HepG2 (cell line): ENCODE results near the gene RNF113A. TPM values are rescaled to one million over a fixed set of nuclear protein-coding genes. Genes with fewer than 3 reads are reported as not detected.

Experiments used
- GLI4 ChIP-seq: sonication (generic); formaldehyde crosslinking; IDR thresholded peaks from 2 replicates; pipeline ENCODE4 v1.5.1; 2020; ENCODE audit warnings: missing genetic modification reagents, mild to moderate bottlenecking, moderate library complexity, borderline replicate concordance
- NFYC ChIP-seq: IDR thresholded peaks from 2 replicates; pipeline ENCODE4 v1.6.1; 2016; ENCODE audit warnings: missing genetic modification reagents, missing compliant biosample characterization
- PCBP2 ChIP-seq: fragments of 200-400 bp; formaldehyde crosslinking; optimal IDR thresholded peaks from 2 replicates; pipeline ENCODE3; 2018; ENCODE audit warnings: low read length, low read depth; ENCODE audit not compliant: poor library complexity, severe bottlenecking
- PTBP1 ChIP-seq: fragments of 200-400 bp; formaldehyde crosslinking; IDR thresholded peaks from 2 replicates; pipeline ENCODE4 v1.6.1; 2018; ENCODE audit warnings: low read length, low read depth; ENCODE audit not compliant: poor library complexity, severe bottlenecking
- SRF ChIP-seq: IDR thresholded peaks from 2 replicates; pipeline ENCODE4 v1.6.1; 2011; ENCODE audit warnings: mild to moderate bottlenecking, low read depth, low read length, moderate library complexity
- ZNF207 ChIP-seq: fragments of 450-650 bp; IDR thresholded peaks from 2 replicates; pipeline ENCODE4 v1.6.1; 2016; ENCODE audit warnings: antibody characterized with exemption, borderline replicate concordance
- ZNF652 ChIP-seq: IDR thresholded peaks from 2 replicates; pipeline ENCODE4 v1.6.1; 2016; ENCODE audit warnings: low read depth, borderline replicate concordance
- ZNF878 ChIP-seq: sonication (generic); formaldehyde crosslinking; IDR thresholded peaks from 2 replicates; pipeline ENCODE4 v1.8.1; 2023; ENCODE audit warnings: mild to moderate bottlenecking, missing genetic modification reagents, moderate library complexity
- polyA plus RNA-seq, 8 experiments: library from polyadenylated mRNA; depleted of rRNA in 3 of 8; stranded (reverse) in 7 of 8; unstranded in 1 of 8; fragments of >200 nt; fragmentation: Illumina TruSeq in 4 of 8; extraction: Trizol in 4 of 8; gene quantifications; 2 replicates each; pipeline versions ENCODE4 v1.2.1 to v1.2.3, GENCODE V29; 2011 to 2016; ENCODE audit warnings: low read depth in 4 of 8, missing spikeins in 1 of 8, mixed read lengths in 1 of 8; ENCODE audit not compliant: insufficient read depth in 1 of 8
- total RNA-seq, 5 experiments: library from RNA; depleted of rRNA; stranded (reverse); fragments of >200 nt; fragmentation: Illumina TruSeq; extraction: Trizol; gene quantifications; 2 replicates each; pipeline ENCODE4 v1.2.3, GENCODE V29; 2016; ENCODE audit warnings: low read depth in 1 of 5
- TF ChIP-seq, protein P1 (sequence below): sonication (generic); formaldehyde crosslinking; IDR thresholded peaks from 2 replicates; pipeline ENCODE4 v1.8.1; 2023; ENCODE audit warnings: missing genetic modification reagents, inconsistent platforms, borderline replicate concordance
- TF ChIP-seq, protein P2 (sequence below): sonication (generic); formaldehyde crosslinking; IDR thresholded peaks from 2 replicates; pipeline ENCODE4 v1.4.0; 2020; ENCODE audit warnings: mild to moderate bottlenecking, missing genetic modification reagents, borderline replicate concordance
- TF ChIP-seq, protein P3 (sequence below): sonication (generic); formaldehyde crosslinking; IDR thresholded peaks from 2 replicates; pipeline ENCODE4 v1.4.0; 2020; ENCODE audit warnings: mild to moderate bottlenecking, missing genetic modification reagents
- TF ChIP-seq, protein P4 (sequence below): sonication (generic); formaldehyde crosslinking; IDR thresholded peaks from one replicate; pipeline ENCODE4 v1.5.1; 2020; ENCODE audit warnings: mild to moderate bottlenecking, missing genetic modification reagents; ENCODE audit errors: not compliant biosample characterization

RNF113A gene
- total and polyA plus RNA-seq, 2 of the 13 experiments (the other 11 are each of a cell fraction or from before 2014, with no cell fraction given) = 14.0 to 15.4 TPM

DNA sequence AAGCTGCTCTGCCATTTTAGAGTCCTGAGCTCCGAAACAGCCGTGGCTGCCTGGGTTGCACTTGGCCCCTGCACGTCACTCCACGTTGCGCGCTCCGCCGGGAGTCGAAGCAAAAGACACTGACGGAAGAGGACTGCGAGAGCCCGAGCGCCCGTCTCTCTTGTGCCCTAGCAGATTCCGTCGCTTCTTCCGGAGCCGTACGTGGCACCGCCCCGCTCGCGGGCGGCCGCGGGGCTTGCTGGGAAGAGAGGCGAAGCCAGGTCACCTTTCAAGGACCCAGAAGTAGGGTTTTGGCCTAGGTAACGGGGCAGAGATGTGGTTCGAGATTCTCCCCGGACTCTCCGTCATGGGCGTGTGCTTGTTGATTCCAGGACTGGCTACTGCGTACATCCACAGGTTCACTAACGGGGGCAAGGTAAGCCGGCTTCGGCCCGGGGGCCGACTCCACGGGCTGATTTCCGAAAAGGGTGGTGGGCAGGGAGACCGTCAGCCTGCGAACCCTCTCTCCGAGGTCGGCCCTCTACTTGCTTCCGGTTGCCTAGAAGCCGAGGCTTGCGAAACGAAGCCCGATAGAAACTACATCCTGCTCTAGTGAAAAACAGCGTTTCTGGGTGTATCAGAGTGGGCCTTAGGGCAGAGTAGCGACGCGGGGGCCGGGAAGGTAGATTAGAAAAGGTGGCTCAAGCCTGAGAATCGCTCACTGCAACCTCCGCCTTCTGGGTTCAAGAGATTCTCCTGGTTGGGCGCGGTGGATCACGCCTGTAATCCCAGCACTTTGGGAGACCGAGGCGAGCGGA is at the start of gene RNF113A, which contains the start of gene NDUFA1 (continued):
- no peak for TF ChIP-seq PTBP1
- no peak for TF ChIP-seq PCBP2
- TF ChIP-seq SRF = no peak
- no peak for TF ChIP-seq ZNF652 (CRISPR knock-in tag)
- TF ChIP-seq ZNF207 = no peak
- TF ChIP-seq, protein P1, sequence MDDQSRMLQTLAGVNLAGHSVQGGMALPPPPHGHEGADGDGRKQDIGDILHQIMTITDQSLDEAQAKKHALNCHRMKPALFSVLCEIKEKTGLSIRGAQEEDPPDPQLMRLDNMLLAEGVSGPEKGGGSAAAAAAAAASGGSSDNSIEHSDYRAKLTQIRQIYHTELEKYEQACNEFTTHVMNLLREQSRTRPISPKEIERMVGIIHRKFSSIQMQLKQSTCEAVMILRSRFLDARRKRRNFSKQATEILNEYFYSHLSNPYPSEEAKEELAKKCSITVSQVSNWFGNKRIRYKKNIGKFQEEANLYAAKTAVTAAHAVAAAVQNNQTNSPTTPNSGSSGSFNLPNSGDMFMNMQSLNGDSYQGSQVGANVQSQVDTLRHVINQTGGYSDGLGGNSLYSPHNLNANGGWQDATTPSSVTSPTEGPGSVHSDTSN (CRISPR knock-in tag) = 0 out of 2 replicates have a peak, but pooled peaks have one; percentile 45
- TF ChIP-seq NFYC (CRISPR knock-in tag) = peak; percentile 27; the same call in 1 of the 2 replicates
- TF ChIP-seq, protein P2, sequence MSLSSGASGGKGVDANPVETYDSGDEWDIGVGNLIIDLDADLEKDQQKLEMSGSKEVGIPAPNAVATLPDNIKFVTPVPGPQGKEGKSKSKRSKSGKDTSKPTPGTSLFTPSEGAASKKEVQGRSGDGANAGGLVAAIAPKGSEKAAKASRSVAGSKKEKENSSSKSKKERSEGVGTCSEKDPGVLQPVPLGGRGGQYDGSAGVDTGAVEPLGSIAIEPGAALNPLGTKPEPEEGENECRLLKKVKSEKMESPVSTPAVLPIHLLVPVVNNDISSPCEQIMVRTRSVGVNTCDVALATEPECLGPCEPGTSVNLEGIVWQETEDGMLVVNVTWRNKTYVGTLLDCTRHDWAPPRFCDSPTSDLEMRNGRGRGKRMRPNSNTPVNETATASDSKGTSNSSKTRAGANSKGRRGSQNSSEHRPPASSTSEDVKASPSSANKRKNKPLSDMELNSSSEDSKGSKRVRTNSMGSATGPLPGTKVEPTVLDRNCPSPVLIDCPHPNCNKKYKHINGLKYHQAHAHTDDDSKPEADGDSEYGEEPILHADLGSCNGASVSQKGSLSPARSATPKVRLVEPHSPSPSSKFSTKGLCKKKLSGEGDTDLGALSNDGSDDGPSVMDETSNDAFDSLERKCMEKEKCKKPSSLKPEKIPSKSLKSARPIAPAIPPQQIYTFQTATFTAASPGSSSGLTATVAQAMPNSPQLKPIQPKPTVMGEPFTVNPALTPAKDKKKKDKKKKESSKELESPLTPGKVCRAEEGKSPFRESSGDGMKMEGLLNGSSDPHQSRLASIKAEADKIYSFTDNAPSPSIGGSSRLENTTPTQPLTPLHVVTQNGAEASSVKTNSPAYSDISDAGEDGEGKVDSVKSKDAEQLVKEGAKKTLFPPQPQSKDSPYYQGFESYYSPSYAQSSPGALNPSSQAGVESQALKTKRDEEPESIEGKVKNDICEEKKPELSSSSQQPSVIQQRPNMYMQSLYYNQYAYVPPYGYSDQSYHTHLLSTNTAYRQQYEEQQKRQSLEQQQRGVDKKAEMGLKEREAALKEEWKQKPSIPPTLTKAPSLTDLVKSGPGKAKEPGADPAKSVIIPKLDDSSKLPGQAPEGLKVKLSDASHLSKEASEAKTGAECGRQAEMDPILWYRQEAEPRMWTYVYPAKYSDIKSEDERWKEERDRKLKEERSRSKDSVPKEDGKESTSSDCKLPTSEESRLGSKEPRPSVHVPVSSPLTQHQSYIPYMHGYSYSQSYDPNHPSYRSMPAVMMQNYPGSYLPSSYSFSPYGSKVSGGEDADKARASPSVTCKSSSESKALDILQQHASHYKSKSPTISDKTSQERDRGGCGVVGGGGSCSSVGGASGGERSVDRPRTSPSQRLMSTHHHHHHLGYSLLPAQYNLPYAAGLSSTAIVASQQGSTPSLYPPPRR = no peak; the same call in 1 of the 2 replicates
- no peak for TF ChIP-seq ZNF878
- TF ChIP-seq, protein P3, sequence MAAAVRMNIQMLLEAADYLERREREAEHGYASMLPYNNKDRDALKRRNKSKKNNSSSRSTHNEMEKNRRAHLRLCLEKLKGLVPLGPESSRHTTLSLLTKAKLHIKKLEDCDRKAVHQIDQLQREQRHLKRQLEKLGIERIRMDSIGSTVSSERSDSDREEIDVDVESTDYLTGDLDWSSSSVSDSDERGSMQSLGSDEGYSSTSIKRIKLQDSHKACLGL (CRISPR knock-in tag) = no peak
- TF ChIP-seq GLI4 (CRISPR knock-in tag) = no peak
- TF ChIP-seq, protein P4, sequence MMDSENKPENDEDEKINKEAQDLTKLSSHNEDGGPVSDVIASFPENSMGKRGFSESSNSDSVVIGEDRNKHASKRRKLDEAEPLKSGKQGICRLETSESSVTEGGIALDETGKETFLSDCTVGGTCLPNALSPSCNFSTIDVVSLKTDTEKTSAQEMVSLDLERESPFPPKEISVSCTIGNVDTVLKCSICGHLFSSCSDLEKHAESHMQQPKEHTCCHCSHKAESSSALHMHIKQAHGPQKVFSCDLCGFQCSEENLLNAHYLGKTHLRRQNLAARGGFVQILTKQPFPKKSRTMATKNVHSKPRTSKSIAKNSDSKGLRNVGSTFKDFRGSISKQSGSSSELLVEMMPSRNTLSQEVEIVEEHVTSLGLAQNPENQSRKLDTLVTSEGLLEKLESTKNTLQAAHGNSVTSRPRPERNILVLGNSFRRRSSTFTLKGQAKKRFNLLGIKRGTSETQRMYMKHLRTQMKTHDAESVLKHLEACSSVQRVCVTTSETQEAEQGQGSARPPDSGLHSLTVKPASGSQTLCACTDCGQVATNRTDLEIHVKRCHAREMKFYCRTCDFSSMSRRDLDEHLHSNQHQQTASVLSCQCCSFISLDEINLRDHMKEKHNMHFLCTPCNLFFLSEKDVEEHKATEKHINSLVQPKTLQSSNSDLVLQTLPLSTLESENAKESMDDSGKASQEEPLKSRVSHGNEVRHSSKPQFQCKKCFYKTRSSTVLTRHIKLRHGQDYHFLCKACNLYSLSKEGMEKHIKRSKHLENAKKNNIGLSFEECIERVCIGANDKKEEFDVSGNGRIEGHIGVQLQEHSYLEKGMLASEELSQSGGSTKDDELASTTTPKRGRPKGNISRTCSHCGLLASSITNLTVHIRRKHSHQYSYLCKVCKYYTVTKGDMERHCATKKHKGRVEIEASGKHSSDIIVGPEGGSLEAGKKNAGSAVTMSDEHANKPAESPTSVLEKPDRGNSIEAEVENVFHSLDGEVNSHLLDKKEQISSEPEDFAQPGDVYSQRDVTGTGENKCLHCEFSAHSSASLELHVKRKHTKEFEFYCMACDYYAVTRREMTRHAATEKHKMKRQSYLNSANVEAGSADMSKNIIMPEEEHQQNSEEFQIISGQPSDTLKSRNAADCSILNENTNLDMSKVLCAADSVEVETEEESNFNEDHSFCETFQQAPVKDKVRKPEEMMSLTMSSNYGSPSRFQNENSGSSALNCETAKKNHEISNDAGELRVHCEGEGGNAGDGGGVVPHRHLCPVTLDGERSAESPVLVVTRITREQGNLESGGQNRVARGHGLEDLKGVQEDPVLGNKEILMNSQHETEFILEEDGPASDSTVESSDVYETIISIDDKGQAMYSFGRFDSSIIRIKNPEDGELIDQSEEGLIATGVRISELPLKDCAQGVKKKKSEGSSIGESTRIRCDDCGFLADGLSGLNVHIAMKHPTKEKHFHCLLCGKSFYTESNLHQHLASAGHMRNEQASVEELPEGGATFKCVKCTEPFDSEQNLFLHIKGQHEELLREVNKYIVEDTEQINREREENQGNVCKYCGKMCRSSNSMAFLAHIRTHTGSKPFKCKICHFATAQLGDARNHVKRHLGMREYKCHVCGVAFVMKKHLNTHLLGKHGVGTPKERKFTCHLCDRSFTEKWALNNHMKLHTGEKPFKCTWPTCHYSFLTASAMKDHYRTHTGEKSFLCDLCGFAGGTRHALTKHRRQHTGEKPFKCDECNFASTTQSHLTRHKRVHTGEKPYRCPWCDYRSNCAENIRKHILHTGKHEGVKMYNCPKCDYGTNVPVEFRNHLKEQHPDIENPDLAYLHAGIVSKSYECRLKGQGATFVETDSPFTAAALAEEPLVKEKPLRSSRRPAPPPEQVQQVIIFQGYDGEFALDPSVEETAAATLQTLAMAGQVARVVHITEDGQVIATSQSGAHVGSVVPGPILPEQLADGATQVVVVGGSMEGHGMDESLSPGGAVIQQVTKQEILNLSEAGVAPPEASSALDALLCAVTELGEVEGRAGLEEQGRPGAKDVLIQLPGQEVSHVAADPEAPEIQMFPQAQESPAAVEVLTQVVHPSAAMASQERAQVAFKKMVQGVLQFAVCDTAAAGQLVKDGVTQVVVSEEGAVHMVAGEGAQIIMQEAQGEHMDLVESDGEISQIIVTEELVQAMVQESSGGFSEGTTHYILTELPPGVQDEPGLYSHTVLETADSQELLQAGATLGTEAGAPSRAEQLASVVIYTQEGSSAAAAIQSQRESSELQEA = no peak
